BLaER1 treated with 17β-estradiol and CSF1 and Interleukin-3, amounts not matched to agents 10 nM and 100 nM (cell line): ENCODE data around the gene NXN.
"Not testable (repeated sequence)": the region's sequence is repeated elsewhere in the genome, so short reads cannot be mapped to it uniquely, and the experiment has no call there.

Experiments used
- H3K27ac ChIP-seq, 11 experiments: shearing (Covaris generic); formaldehyde crosslinking; 2 replicates each; pipeline ENCODE4 v1.8.1; 2022
- H3K27me3 ChIP-seq, 11 experiments: shearing (Covaris generic); formaldehyde crosslinking; 2 replicates each; pipeline ENCODE4 v1.8.1; 2022
- H3K36me3 ChIP-seq, 11 experiments: shearing (Covaris generic); formaldehyde crosslinking; 2 replicates each; pipeline ENCODE4 v1.8.1; 2022
- H3K4me1 ChIP-seq, 10 experiments: shearing (Covaris generic); formaldehyde crosslinking; 2 replicates each; pipeline ENCODE4 v1.8.1; 2022
- H3K4me2 ChIP-seq, 11 experiments: shearing (Covaris generic); formaldehyde crosslinking; 2 replicates each; pipeline ENCODE4 v1.8.1; 2022
- H3K4me3 ChIP-seq, 10 experiments: shearing (Covaris generic); formaldehyde crosslinking; 2 replicates each; pipeline ENCODE4 v1.8.1; 2022
- H3K9ac ChIP-seq, 11 experiments: shearing (Covaris generic); formaldehyde crosslinking; 2 replicates each; pipeline ENCODE4 v1.8.1; 2022
- H3K9me3 ChIP-seq, 11 experiments: shearing (Covaris generic); formaldehyde crosslinking; replicated peaks in 1 of 11; 2 replicates each; pipeline ENCODE4 v1.8.1; 2022
- H4K20me1 ChIP-seq, 11 experiments: shearing (Covaris generic); formaldehyde crosslinking; 2 replicates each; pipeline ENCODE4 v1.8.1; 2022
- Cebpa-rat ChIP-seq, 11 experiments: shearing (Covaris generic); IDR thresholded peaks; 2 replicates each; pipeline ENCODE4 v1.8.1; 2022

Gene NXN

DNA sequence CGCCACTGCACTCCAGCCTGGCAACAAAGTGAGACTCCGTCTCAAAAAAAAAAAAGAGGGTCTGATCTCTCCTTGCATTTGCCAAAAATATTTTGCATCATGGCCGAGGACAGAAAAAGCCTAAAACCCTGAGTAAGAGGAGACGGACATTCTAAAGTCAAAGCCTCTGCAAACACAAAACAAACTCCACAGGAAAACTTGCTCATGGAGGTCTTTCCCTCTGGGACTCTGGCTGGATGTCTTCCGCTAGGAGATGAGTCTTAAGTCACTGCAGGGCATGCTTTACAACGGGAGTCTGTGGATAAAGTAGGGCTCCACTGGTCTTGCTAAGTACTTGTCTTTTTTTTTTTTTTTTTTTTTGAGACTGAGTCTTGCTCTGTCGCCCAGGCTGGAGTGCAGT, 123.4 kb downstream of the NXN start:
- Histone ChIP-seq H3K36me3 (peaks cover 0 to 10% (median 0%) of the 10 kb centered on the region in 11 experiments; a peak in 6 of 22 replicates), H4K20me1 (peaks cover 0 to 2% (median 0%) of the 10 kb centered on the region in 11 experiments; a peak in 1 of 22 replicates), H3K27me3 (no peaks in the 10 kb centered on the region), H3K9me3 (no peaks in the 10 kb centered on the region), H3K4me1 (peaks cover 48 to 93% (median 87%) of the 10 kb centered on the region in 10 experiments), H3K4me2 (peak overlapping the region; percentile 39 to 92 (median 81); a peak in 20 of 22 replicates), H3K9ac (peak overlapping the region in 5 of 11 experiments; percentile 4 to 62 (median 42); a peak in 6 of 22 replicates), H3K27ac (peak overlapping the region in 7 of 11 experiments; percentile 63 to 97 (median 87); a peak in 13 of 22 replicates), H3K4me3 (no peak overlapping the region)
- no peak for TF ChIP-seq Cebpa-rat (IDR thresholded peaks at IDR 0.05)

DNA sequence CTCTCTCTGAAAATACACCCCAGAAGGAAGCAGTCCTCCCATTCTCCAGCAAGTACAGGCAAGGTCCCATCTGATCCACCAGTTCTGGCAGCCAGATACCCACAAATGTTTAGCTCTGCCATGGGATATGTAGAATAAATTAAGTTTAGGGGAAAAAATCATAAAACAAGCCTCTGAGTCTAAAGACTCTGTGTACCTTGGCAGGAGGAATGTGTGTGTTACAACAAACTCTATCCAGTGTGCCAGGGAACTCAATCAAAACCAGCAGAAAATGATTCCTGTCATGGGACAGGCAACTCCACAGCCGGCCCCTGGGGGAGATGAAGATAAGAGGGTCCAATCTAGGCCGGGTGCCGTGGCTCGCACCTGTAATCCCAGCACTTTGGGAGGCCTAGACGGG, 124.0 kb downstream of the NXN start:
- Histone ChIP-seq H3K9ac (peak overlapping the region in 5 of 11 experiments; percentile 13 to 62 (median 42); a peak in 5 of 22 replicates), H3K9me3 (no peaks in the 10 kb centered on the region), H3K27ac (peak overlapping the region in 7 of 11 experiments; percentile 63 to 97 (median 87); a peak in 14 of 22 replicates), H3K4me2 (peak overlapping the region in 10 of 11 experiments; percentile 39 to 92 (median 82); a peak in 18 of 22 replicates), H4K20me1 (peaks cover 0 to 5% (median 0%) of the 10 kb centered on the region in 11 experiments; a peak in 1 of 22 replicates), H3K4me1 (peaks cover 54 to 93% (median 84%) of the 10 kb centered on the region in 10 experiments), H3K36me3 (peaks cover 0 to 10% (median 0%) of the 10 kb centered on the region in 11 experiments; a peak in 6 of 22 replicates), H3K4me3 (no peak overlapping the region), H3K27me3 (no peaks in the 10 kb centered on the region)
- TF ChIP-seq Cebpa-rat (IDR thresholded peaks at IDR 0.05) = no peak

DNA sequence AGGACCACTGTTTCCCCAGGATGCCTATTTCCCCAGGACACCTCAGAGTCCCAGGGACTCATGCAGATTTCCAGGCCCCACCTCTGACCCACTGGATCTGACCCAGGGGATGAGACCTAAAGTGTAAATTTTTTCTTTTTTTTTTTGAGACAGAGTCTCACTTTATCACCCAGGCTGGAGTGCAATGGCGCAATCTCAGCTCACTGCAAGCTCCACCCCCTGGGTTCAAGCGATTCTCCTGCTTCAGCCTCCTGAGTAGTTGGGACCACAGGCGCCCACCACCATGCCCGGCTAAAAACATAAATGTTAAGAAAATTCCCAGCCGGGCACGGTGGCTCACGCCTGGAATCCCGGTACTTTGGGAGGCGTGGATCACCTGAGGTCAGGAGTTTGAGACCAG, 126.7 kb downstream of the NXN start:
- H3K4me3 ChIP-seq = peak overlapping the region in 7 of 10 experiments; percentile 63 to 79 (median 68); a peak in 10 of 20 replicates
- H4K20me1 ChIP-seq = peaks cover 0 to 11% (median 0%) of the 10 kb centered on the region in 11 experiments; a peak in 3 of 22 replicates
- peaks cover 0 to 19% (median 0%) of the 10 kb centered on the region in 11 experiments; a peak in 3 of 22 replicates for H3K27me3 ChIP-seq
- H3K4me2 ChIP-seq = peak overlapping the region; percentile 93 to 99 (median 97)
- H3K9ac ChIP-seq = peak overlapping the region in 8 of 11 experiments; percentile 77 to 91 (median 84); a peak in 16 of 22 replicates
- TF ChIP-seq Cebpa-rat (IDR thresholded peaks at IDR 0.05) = peak in 5 of 11 experiments; percentile 14 to 61 (median 28); a peak in 4 of 22 replicates
- H3K4me1 ChIP-seq = peaks cover 55 to 88% (median 81%) of the 10 kb centered on the region in 10 experiments
- peak overlapping the region in 9 of 11 experiments; percentile 70 to 92 (median 87); a peak in 17 of 22 replicates for H3K27ac ChIP-seq
- not testable (repeated sequence) for H3K9me3 ChIP-seq
- peaks cover 0 to 22% (median 0%) of the 10 kb centered on the region in 11 experiments; a peak in 6 of 22 replicates for H3K36me3 ChIP-seq

GRCh38 chr17:852349-852748, 127.2 kb downstream of the NXN start:
- Histone ChIP-seq H3K4me3 (peak overlapping the region in 8 of 10 experiments; percentile 61 to 79 (median 68); a peak in 15 of 20 replicates), H3K4me1 (peaks cover 53 to 88% (median 81%) of the 10 kb centered on the region in 10 experiments), H3K9ac (peak overlapping the region in 10 of 11 experiments; percentile 49 to 91 (median 82); a peak in 20 of 22 replicates), H3K4me2 (peak overlapping the region; percentile 93 to 99 (median 97)), H3K36me3 (peaks cover 0 to 22% (median 0%) of the 10 kb centered on the region in 11 experiments; a peak in 6 of 22 replicates), H4K20me1 (peaks cover 0 to 11% (median 0%) of the 10 kb centered on the region in 11 experiments; a peak in 3 of 22 replicates), H3K27me3 (peaks cover 0 to 19% (median 0%) of the 10 kb centered on the region in 11 experiments; a peak in 3 of 22 replicates), H3K27ac (peak overlapping the region in 9 of 11 experiments; percentile 70 to 92 (median 87); a peak in 19 of 22 replicates), H3K9me3 (no peaks in the 10 kb centered on the region)
- TF ChIP-seq Cebpa-rat (IDR thresholded peaks at IDR 0.05) = no peak

DNA sequence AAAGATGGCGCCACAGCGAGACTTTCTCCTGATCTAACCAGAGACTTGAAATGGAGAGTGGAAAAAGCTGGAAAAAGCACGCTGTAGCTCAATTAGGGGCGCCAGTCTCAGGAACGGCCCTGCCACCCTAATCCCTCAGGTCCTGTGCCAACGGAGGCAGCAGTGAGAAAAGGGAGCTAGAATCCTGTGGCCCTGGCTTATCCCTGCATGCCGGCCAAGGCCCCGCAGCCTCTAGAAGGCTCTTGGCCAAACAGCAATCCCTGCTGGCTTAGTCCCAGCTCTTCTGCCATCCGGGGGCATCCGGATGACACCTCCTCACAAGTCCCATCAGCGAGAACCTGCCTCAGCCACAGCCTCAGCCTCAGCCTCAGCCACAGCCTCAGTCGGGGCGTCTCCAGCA, 127.7 kb downstream of the NXN start:
- Histone ChIP-seq H3K4me2 (peak overlapping the region; percentile 93 to 99 (median 97)), H3K36me3 (peaks cover 0 to 22% (median 0%) of the 10 kb centered on the region in 11 experiments; a peak in 6 of 22 replicates), H4K20me1 (peaks cover 0 to 11% (median 0%) of the 10 kb centered on the region in 11 experiments; a peak in 3 of 22 replicates), H3K4me3 (peak overlapping the region in 8 of 10 experiments; percentile 61 to 79 (median 68); a peak in 14 of 20 replicates), H3K4me1 (peaks cover 53 to 88% (median 81%) of the 10 kb centered on the region in 10 experiments), H3K27ac (peak overlapping the region in 9 of 11 experiments; percentile 70 to 92 (median 87); a peak in 19 of 22 replicates), H3K27me3 (peaks cover 0 to 23% (median 0%) of the 10 kb centered on the region in 11 experiments; a peak in 3 of 22 replicates), H3K9ac (peak overlapping the region in 10 of 11 experiments; percentile 49 to 91 (median 82); a peak in 21 of 22 replicates), H3K9me3 (no peaks in the 10 kb centered on the region)
- no peak for TF ChIP-seq Cebpa-rat (IDR thresholded peaks at IDR 0.05)

- peaks cover 0 to 26% (median 0%) of the 10 kb centered on the region in 11 experiments; a peak in 3 of 22 replicates for H3K27me3 ChIP-seq
- peak overlapping the region; percentile 93 to 99 (median 97) for H3K4me2 ChIP-seq
- peaks cover 53 to 88% (median 81%) of the 10 kb centered on the region in 10 experiments for H3K4me1 ChIP-seq
- H3K9me3 ChIP-seq = no peaks in the 10 kb centered on the region
- H3K36me3 ChIP-seq = peaks cover 0 to 22% (median 0%) of the 10 kb centered on the region in 11 experiments; a peak in 6 of 22 replicates
- TF ChIP-seq Cebpa-rat (IDR thresholded peaks at IDR 0.05) = peak in 5 of 11 experiments; percentile 43 to 75 (median 55); a peak in 8 of 22 replicates
- H4K20me1 ChIP-seq = peaks cover 0 to 11% (median 0%) of the 10 kb centered on the region in 11 experiments; a peak in 3 of 22 replicates
- H3K9ac ChIP-seq = peak overlapping the region; percentile 59 to 91 (median 82); a peak in 21 of 22 replicates
- H3K27ac ChIP-seq = peak overlapping the region; percentile 38 to 92 (median 86); a peak in 21 of 22 replicates
- peak overlapping the region; percentile 28 to 79 (median 68) for H3K4me3 ChIP-seq
These were observed 128.5 kb downstream of the NXN start for GRCh38 chr17:850851-851763.

DNA sequence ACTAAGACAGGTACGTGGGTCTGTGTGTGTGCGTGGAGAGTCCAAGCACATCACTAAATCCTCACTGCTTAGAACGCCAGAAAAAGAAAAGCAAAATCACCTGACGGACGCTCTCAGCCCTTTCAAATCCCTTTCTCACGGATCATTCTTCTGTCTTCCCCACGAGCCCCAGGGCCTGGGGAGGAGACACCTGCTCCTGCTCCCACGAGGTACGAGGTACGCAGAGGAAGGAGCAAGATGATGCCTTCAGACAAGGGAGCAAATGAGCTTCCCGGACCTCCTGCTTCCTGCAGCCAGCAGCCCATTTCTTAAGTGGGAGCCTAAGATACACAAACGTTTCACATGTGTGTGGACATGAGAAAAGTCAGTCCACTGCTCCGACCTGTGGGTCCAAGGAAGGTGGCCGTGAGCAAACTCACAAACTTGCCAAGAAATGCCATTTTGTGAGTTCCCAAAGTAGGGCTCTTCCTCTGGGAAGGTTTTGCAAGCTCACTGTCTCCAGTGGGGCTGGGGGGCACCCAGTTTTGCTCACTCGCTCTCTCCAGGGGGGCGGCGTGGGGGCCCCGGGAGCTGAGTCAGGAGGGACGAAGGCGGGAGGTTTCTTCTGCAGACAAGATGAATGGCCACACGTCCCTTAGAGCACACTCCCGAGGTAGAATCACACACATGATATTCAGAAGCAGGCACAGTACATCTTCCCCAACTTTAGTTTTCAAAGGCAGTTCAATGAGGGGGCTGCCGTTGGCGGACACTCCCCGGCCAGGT, 129.3 kb downstream of the NXN start:
- Histone ChIP-seq H4K20me1 (peaks cover 0 to 11% (median 0%) of the 10 kb centered on the region in 11 experiments; a peak in 3 of 22 replicates), H3K9ac (peak overlapping the region; percentile 59 to 91 (median 82); a peak in 21 of 22 replicates), H3K27me3 (peaks cover 0 to 26% (median 0%) of the 10 kb centered on the region in 11 experiments; a peak in 3 of 22 replicates), H3K4me2 (peak overlapping the region; percentile 93 to 99 (median 97)), H3K27ac (peak overlapping the region in 10 of 11 experiments; percentile 61 to 92 (median 86); a peak in 20 of 22 replicates), H3K4me1 (peaks cover 53 to 88% (median 76%) of the 10 kb centered on the region in 10 experiments), H3K4me3 (peak overlapping the region; percentile 28 to 79 (median 68); a peak in 19 of 20 replicates), H3K36me3 (peaks cover 0 to 26% (median 0%) of the 10 kb centered on the region in 11 experiments; a peak in 6 of 22 replicates), H3K9me3 (no peaks in the 10 kb centered on the region)
- TF ChIP-seq Cebpa-rat (IDR thresholded peaks at IDR 0.05) = no peak
